SKM-1 treated with dmso at 0.1 percent for 144 hours (cell line): ENCODE results near the gene FHAD1.

Experiments
- DNase-seq: peaks from one replicate; lab custom pipeline; 2025; ENCODE audit not compliant: unreplicated experiment; lab: John Stamatoyannopoulos, UW

Gene FHAD1

DNA sequence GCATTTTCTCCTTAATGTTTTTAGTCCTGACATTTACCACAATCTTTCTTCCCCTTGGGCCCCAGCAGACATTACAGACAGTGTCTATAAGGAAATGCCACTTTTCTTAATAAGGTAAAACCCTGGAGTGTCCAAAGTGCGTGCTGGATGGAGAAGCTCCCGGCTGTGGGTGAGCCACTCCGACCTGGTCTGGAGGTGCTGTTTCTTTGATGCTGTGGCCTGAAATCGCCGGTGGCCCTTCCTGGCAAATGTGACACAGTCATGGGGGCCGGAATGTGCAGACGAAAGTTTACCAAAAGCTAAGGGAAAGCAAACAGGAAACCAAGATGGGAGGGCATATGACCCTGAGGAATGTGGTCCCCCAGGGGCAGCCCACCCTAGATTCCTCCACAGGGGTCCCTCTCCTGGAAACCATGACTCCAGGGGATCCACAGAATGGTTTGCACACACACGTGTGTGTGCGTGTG lies 77.9 kb downstream of the FHAD1 start:
- no peak for DNase-seq

GRCh38 chr1:15325375-15326085 lies 78.5 kb downstream of the FHAD1 start:
- no peak for DNase-seq

DNA sequence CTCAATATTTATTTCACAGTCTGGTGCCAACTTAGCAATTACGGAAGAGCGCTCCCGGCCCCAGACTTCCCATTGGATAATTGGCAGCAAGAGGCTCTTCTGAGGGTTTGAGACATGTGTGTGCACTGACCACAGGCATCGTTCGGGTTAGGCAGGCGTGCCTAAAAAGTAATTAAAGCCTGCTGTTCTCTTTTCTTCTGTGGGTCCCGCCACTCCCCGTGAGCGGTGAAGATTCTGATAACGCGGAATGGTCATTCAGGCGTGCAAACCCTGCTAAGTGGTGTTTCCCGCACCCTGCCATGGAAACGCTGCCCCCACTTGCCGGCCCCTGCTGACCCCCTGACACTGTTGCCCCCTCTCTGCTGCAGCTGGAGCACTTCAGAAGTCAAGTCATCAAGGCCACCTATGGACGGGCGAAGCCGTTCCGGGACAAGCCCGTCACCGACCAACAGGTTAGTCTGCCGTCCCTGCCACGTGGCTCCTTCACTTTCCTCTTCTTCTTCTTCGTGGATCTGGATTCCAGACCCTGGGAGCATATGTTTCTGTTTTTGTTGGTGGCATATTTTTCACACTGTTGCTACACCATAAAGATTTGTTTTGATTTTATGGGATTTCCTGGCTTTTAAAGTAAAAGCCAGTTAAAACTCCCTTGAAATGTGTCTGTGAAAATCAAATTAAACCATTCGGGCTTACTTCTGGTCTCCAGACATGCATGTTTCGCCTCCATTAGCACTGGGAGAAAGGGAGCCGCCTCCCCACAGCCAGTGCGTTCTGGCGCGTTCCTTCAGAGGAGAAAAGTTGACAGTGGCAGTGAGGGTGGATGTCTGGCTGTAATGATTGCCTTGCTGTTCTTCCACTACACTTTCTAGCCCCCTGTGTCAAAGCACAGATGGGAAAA lies 79.9 kb downstream of the FHAD1 start:
- DNase-seq: no peak

- DNase-seq: no peak
Measured at GRCh38 chr1:15328351-15329103, 81.5 kb downstream of the FHAD1 start.

GRCh38 chr1:15329104-15329820 lies 82.2 kb downstream of the FHAD1 start:
- peak; percentile 10 for DNase-seq

DNA sequence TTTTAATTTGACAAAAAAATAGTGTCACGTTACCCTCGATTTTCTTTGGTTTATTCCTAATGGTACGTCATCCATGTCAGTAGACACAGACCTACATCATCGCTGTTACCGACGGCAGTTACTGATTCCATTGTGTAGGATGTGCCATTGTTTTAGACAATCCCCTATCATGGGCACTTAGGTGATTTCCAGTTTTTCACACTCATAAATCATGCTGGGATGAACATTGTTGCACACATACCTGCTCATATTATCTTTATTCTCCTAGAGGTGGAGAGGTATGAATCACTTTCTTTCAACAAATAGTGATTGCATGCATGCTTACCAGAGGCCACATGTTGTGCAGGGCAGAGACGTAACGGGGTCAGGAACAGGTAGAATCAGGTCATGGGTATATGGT lies 83.0 kb downstream of the FHAD1 start:
- DNase-seq: no peak

GRCh38 chr1:15331180-15331579 lies 84.2 kb downstream of the FHAD1 start:
- no peak for DNase-seq

GRCh38 chr1:15331734-15332133 lies 84.7 kb downstream of the FHAD1 start:
- no peak for DNase-seq

DNA sequence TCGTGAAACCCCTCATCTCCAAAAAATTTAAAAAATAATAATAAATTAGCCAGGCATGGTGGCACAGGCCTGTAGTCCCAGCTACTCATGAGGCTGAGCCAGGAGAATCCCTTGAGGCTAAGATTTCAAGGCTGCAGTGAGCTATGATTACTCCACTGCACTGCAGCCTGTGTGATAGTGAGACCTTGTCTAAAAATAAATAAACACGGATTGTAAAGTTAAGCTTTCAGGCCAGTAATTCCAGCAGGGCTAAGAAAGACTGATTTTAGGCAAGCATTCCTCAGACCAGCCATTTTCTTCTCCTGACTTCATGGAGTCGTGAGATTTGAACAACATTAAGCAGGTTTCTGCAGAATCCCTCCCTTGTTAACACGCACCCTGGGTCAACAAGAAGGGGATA lies 85.5 kb downstream of the FHAD1 start:
- no peak for DNase-seq

DNA sequence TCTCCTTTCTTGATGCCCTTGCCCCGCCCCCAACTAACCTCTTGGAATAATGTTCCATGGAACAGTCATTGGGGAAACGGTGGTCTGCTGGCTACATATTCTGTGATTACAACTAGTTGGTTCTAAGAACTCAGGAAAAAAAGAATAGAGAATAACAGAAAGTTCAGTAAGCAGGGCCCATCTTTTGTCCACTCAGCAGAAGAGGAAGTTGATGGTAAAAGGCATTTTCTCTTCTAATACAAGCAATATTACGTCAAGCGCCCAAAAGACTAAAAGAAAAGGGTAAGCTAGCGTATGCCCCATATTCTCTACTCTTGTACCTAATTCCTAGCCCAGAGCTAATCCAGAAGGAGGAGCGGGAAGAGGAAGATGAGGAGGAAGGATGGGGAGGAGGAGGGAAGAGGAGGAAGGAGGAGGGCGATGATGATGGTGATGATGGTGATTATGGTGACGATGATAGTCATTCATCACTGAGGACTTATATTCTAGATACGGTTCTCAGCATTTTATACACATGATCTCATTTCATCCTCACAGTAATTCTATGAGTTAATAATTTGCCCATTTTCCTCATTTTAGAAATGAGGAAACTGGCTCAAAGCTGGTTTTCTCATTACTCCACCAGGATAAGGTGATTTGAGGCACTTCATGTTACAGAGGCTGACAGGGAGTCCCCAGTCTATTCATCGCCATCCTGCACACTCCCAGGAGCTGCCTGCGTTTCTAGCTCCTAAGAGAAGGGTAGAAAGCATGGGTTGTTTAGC lies 86.1 kb downstream of the FHAD1 start:
- DNase-seq: no peak

- DNase-seq: no peak
Measured at GRCh38 chr1:15334995-15335394, 88.0 kb downstream of the FHAD1 start.

GRCh38 chr1:15336866-15337265 lies 89.8 kb downstream of the FHAD1 start:
- no peak for DNase-seq

DNA sequence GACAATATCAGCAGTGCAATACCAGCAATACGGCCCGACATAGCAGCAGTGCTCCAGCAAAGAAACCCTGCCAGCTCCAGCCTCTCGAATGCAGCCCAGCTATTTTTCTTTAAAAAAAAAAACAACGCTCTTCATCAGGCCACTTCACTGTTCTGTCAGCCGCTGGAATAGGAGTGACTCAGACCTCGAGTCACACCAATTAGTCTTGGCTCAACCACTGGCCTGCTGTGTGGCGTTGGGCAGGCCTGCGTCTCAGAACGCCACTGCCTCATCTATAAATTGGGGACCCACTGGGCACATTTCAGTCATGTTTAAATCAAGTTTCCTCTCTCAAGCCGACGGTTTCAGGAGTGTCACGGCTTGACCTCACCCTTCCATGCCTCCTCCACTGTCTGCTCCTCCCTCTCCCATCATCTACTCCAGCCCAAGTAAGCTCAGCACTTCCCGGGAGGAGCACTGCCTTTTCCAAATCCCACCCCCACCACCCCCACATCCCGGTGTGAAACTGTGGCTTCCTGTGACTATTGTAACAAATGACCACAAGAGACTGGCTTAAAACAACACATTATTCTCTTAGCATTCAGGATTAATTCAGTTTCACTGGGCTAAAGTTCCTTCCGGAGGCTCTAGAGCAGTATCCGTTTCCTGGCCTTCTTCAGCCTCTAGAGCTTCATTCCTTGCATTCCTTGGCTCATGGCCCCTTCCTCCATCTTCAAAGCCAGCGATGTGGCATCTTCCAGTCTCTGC lies 90.8 kb downstream of the FHAD1 start:
- no peak for DNase-seq

DNA sequence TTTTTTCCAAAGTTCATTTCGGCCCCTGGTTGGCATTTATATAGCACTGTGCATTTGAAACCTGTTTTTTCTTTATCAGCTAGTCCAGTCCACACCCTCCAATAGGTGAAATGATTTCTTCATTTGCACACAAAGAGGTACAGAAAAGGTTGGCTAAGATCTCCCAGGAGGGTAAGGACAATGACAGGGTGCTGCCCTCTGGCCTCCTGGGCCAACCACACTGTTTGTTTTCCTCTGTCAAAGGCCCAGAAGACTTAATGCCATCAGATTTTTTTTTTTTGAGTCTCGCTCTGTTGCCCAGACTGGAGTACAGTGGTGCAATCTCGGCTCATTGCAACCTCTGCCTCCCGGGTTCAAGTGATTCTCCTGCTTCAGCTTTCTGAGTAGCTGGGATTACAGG lies 92.5 kb downstream of the FHAD1 start:
- DNase-seq: no peak

- DNase-seq: no peak
Measured at GRCh38 chr1:15341228-15341627, 94.2 kb downstream of the FHAD1 start.

DNA sequence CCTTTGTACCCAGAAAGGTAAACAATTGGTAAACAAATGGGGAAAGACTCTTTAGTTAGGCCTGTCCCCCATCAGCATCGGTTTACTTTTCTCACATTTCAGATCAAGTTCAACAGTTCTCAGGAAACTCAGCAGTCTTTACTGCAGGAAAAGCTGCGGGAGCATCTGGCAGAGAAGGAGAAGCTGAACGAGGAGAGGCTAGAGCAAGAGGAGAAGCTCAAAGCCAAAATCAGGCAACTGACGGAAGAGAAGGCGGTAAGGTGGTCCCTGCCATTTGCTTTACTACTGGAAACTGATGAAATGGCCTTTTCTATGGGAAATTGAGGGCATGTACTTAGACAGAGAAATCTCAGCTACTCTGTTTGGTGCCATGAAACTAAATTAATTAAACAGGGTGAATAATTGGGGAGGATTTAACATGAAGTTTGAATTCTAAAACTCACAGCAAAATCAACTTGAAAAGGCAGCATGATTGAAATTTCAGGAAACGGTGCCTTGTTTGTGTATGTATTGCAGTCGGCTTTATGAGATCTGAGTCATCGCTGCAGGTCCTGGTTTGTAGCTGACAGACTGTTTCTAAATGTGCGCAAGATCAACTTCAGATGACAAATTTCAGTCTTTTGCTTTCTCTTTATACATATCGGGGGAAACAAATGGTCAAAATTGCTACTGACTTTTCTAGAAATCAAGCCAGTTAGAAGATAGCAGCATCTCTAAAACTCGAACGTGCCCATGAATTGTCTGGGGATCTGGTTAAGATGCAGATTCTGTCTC lies 94.8 kb downstream of the FHAD1 start:
- no peak for DNase-seq

- DNase-seq: no peak
Measured at GRCh38 chr1:15342408-15342967, 95.5 kb downstream of the FHAD1 start.

- DNase-seq: no peak
Measured at GRCh38 chr1:15343099-15343498, 96.1 kb downstream of the FHAD1 start.
